Stimulated activated CD8-positive, alpha-beta memory T cell treated with anti-CD3 and anti-CD28 coated beads, Interleukin-15, amount 100 ng/mL, for 48 hours (primary cell): ENCODE measurements around the gene KIAA0825.
A peak's percentile ranks its signal among the peaks of the same experiment; 100 is the strongest.
"Not testable (repeated sequence)": the region's sequence is repeated elsewhere in the genome, so short reads cannot be mapped to it uniquely, and the experiment has no call there.

Experiments used
- DNase-seq, 2 donors: peaks; one replicate each; pipeline ENCODE4 v3.0.0-alpha.2; 2020; ENCODE audit warnings: low read depth in 2 of 2

The KIAA0825 gene

GRCh38 chr5:94573349-94573748, 45.1 kb downstream of the KIAA0825 start:
- DNase-seq, result not testable (repeated sequence)

GRCh38 chr5:94571415-94571814, 47.0 kb downstream of the KIAA0825 start:
- no peak for DNase-seq

- DNase-seq, result no peak
These were observed 53.6 kb downstream of the KIAA0825 start for GRCh38 chr5:94564812-94565211.

GRCh38 chr5:94562327-94562971, 56.0 kb downstream of the KIAA0825 start:
- DNase-seq, result no peak

GRCh38 chr5:94558028-94558427, 60.4 kb downstream of the KIAA0825 start:
- DNase-seq, result no peak

- no peak for DNase-seq
These were observed 66.5 kb downstream of the KIAA0825 start for GRCh38 chr5:94551858-94552257.

GRCh38 chr5:94545870-94546625, 72.4 kb downstream of the KIAA0825 start:
- DNase-seq, result no peak

- no peak for DNase-seq
These were observed 73.4 kb downstream of the KIAA0825 start for GRCh38 chr5:94544875-94545547.

GRCh38 chr5:94544031-94544650, 74.3 kb downstream of the KIAA0825 start:
- no peak for DNase-seq

GRCh38 chr5:94540856-94541494, 77.4 kb downstream of the KIAA0825 start:
- DNase-seq, result no peak

GRCh38 chr5:94538260-94538659, 80.1 kb downstream of the KIAA0825 start:
- no peak for DNase-seq

GRCh38 chr5:94526706-94527105, 91.7 kb downstream of the KIAA0825 start:
- DNase-seq, result no peak

- DNase-seq, result peak in 1 of 2 donors; percentile 2
These were observed 93.3 kb downstream of the KIAA0825 start for GRCh38 chr5:94524841-94525697.

GRCh38 chr5:94523018-94523417, 95.4 kb downstream of the KIAA0825 start:
- DNase-seq, result no peak

- DNase-seq, result no peak
These were observed 96.3 kb downstream of the KIAA0825 start for GRCh38 chr5:94522117-94522516.

- DNase-seq, result no peak
These were observed 100.6 kb downstream of the KIAA0825 start for GRCh38 chr5:94517490-94518488.

GRCh38 chr5:94516148-94516547, 102.3 kb downstream of the KIAA0825 start:
- no peak for DNase-seq

- DNase-seq, result no peak
These were observed 109.8 kb downstream of the KIAA0825 start for GRCh38 chr5:94508461-94509148.
